Sigmoid colon (tissue), 3 donors: ENCODE data around the gene ADAMTSL2.

Source experiments
- POLR2A ChIP-seq, 2 donors: fragments of 450-650 bp; IDR thresholded peaks; one replicate each; pipeline ENCODE4 v1.6.1; 2016; ENCODE audit warnings: antibody characterized with exemption in 2 of 2, mild to moderate bottlenecking in 2 of 2, moderate library complexity in 2 of 2
- TF ChIP-seq, protein P1 (sequence below), 4 experiments: fragments of 450-650 bp in 3 of 4; fragments of 200-600 bp in 1 of 4; IDR thresholded peaks; one replicate each; pipeline ENCODE4 v1.5.1; 2016 to 2019; ENCODE audit warnings: antibody characterized with exemption in 4 of 4, mild to moderate bottlenecking in 3 of 4, moderate library complexity in 2 of 4

DNA sequence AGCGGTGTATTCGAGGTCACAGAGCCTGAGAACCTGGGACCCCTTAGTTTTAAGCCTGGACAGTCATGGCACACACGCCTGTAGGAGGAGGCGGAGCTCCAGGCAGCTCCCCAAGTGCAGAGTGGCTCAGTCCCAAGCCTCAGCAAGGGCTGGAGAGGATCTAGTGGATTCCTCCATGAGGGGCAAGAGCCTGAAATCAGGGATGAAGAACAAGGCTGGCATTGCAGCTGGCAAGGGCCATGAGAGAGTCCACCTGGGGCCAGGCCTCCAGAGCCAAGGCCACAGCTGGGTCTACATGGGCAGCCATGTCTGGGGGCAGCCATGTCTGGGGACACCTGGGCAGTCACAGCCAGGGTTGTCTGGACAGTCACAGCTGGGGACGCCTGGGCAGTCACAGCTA lies 21.9 kb downstream of the ADAMTSL2 start:
- TF ChIP-seq POLR2A (IDR thresholded peaks at IDR 0.05): no peak
- TF ChIP-seq, protein P1, sequence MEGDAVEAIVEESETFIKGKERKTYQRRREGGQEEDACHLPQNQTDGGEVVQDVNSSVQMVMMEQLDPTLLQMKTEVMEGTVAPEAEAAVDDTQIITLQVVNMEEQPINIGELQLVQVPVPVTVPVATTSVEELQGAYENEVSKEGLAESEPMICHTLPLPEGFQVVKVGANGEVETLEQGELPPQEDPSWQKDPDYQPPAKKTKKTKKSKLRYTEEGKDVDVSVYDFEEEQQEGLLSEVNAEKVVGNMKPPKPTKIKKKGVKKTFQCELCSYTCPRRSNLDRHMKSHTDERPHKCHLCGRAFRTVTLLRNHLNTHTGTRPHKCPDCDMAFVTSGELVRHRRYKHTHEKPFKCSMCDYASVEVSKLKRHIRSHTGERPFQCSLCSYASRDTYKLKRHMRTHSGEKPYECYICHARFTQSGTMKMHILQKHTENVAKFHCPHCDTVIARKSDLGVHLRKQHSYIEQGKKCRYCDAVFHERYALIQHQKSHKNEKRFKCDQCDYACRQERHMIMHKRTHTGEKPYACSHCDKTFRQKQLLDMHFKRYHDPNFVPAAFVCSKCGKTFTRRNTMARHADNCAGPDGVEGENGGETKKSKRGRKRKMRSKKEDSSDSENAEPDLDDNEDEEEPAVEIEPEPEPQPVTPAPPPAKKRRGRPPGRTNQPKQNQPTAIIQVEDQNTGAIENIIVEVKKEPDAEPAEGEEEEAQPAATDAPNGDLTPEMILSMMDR (IDR thresholded peaks at IDR 0.05): no peak
